ENCODE measurements around the gene CIDEA.

Gene CIDEA

GRCh38 chr18:12276736-12277554 lies 22.8 kb downstream of the CIDEA start:
- DNase-seq, result no peak

GRCh38 chr18:12278215-12278671 lies 24.1 kb downstream of the CIDEA start:
- DNase-seq, result no peak

- DNase-seq, result no peak
Measured at GRCh38 chr18:12278741-12279682, 24.9 kb downstream of the CIDEA start.

- DNase-seq, result no peak
Measured at GRCh38 chr18:12279781-12280531, 25.8 kb downstream of the CIDEA start.

- no peak for DNase-seq
Measured at GRCh38 chr18:12281861-12282260, 27.7 kb downstream of the CIDEA start.

- DNase-seq, result no peak
Measured at GRCh38 chr18:12282442-12283039, 28.4 kb downstream of the CIDEA start.

- no peak for DNase-seq
Measured at GRCh38 chr18:12283256-12283655, 29.1 kb downstream of the CIDEA start.

- no peak for DNase-seq
Measured at GRCh38 chr18:12283666-12284065, 29.5 kb downstream of the CIDEA start.

GRCh38 chr18:12287131-12287681 lies 33.0 kb downstream of the CIDEA start:
- DNase-seq, result no peak

GRCh38 chr18:12287684-12288402 lies 33.7 kb downstream of the CIDEA start:
- no peak for DNase-seq

GRCh38 chr18:12288403-12288755 lies 34.2 kb downstream of the CIDEA start:
- DNase-seq, result no peak

- no peak for DNase-seq
Measured at GRCh38 chr18:12290086-12290485, 35.9 kb downstream of the CIDEA start.

- DNase-seq, result no peak
Measured at GRCh38 chr18:12291161-12291560, 37.0 kb downstream of the CIDEA start.

GRCh38 chr18:12291690-12292089 lies 37.5 kb downstream of the CIDEA start:
- no peak for DNase-seq

- DNase-seq, result no peak
Measured at GRCh38 chr18:12293831-12294230, 39.7 kb downstream of the CIDEA start.

- no peak for DNase-seq
Measured at GRCh38 chr18:12295389-12296086, 41.4 kb downstream of the CIDEA start.

- DNase-seq, result no peak
Measured at GRCh38 chr18:12296087-12296403, 41.9 kb downstream of the CIDEA start.

GRCh38 chr18:12296457-12296856 lies 42.3 kb downstream of the CIDEA start:
- no peak for DNase-seq

GRCh38 chr18:12299862-12300261 lies 45.7 kb downstream of the CIDEA start:
- no peak for DNase-seq

GRCh38 chr18:12301263-12302005 lies 47.3 kb downstream of the CIDEA start:
- no peak for DNase-seq

Data from SHP77 treated with DMSO at 0.1 percent for 48 hours (cell line).